Measurements from ENCODE around the gene CENPVL3.
"Not testable (repeated sequence)": the region's sequence is repeated elsewhere in the genome, so short reads cannot be mapped to it uniquely, and the experiment has no call there.

CENPVL3 gene

DNA sequence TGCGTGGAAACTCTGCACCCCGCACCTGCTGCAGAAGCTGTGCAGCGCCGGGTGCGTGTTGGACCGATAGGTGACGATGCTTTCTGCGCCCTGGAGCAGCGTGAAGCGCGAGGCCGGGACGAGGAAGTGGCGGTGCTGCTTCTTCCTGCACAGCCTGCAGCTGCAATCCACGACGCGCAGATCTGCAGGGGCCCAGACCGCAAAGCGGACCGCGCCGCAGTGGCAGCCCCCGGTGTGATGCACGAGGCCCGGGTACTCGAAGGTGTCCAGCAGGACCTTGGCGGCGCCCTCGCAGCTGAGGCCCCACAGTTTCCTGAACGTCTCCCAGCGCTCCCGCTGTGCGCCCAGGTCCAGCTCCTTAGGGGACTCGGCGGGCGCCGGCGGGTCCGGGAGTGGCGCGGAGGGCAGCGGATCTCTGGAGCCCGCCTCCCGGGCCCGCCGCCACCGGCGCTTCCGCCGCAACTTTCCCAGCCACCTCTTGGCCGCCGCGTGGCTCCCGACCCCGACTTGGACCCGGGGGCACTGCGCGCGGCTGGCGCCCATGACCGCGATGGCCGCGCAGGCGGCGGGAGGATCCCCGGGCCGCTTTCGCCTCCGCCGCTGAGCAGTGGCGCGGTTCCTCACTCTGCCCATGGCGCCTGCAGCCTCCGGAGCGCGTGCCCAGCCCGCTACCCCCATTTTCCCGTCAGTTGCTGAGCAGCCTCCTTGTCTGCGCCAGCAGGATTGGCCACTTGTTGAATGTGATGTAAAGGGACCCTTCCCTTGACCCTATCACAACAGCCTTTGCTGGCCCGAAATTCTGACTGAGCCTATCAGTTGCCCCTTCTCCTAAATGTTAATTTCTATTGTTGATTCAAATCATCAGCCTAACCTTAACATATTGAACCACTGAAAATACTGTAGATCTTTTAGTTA is at the start of gene CENPVL3:
Gene CENPVL3, minus strand, starts transcription at position 672 of the 915 bp plus-strand sequence. Its CDS starts 39 bp downstream, at position 633.
- not testable (repeated sequence) for DNase-seq

DNA sequence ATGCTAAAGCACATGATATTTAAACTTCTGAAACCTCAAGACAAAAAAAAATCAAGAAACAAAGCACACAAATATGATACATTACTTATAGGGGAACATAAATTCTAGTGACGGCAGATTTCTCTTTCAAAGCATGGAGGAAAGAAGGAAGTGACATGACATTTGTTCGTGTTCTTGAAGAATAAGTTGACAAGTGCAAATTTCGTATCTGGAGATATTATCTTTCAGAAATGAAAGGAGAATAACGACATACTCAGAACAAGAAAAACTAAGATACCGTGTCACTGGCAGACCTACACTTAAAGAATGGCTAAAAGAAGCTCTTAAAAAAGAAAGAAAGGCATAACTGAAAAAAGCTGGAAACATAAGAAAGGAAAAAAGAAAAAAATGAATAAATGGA is 47.3 kb upstream of the CENPVL3 start:
- DNase-seq, result no peak

DNA sequence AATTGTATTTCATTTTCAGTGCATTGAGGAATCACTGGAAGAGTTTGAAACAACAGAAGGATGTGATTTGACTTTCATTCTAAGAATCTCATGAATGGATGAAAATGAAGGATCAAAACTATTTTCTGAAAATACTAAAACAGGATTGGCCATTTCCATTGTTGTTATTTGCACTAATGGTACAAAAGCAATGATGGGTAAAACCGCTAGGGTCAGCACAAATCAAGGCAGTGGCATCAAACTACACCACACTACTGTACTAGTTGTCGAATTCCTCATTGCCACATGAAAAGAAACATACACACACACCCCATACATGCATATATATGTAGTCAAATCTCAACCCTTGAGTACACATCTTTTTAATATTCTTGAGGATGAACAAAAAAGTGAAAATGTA is 24.7 kb upstream of the CENPVL3 start:
- no peak for DNase-seq

DNA sequence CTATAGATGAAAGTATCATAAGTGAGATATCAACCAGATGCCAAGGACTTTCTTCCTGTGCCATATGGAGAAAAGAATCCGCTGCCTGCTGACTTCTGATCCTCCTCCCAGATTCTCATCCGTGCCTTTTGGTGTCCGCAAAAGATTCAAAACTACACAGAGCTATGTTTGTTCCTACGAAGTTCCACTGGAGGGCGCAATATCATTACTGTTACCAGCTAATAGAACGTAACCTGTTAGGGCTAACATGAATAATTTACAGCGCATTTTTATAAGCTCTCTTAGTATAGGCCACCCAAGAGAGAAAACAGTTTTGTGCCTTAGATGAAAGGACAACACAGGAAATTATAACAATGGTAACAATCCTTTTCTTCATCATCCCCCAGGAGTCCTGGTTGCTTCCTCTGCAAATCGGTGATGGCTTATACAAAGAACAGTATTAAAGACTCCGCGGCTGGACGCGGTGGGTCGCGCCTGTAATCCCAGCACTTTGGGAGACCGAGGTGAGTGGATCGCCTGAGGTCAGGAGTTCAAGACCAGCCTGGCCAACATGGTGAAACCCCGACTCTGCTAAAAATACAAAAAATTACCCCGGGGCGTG is 22.8 kb upstream of the CENPVL3 start:
- peak; percentile 3 for DNase-seq

DNA sequence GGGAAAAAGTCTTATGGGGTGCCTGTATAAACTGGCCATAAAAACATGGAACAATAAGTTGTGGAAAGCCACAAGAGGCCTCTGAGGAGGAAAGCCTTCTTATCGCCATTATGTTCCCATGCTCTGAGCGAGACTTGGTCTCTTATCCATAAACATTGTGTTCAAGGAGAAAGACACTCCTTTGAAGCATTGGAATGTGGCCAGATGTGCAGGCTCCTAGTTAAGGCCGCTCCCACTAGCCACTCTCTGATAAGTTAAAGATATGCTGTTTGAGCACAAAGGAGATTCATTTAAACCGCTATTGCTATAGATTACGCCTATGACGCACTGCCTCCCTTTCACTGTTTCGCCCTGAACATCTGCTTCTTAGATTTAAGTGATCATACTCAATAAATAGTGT is 17.8 kb upstream of the CENPVL3 start:
- not testable (repeated sequence) for DNase-seq

DNA sequence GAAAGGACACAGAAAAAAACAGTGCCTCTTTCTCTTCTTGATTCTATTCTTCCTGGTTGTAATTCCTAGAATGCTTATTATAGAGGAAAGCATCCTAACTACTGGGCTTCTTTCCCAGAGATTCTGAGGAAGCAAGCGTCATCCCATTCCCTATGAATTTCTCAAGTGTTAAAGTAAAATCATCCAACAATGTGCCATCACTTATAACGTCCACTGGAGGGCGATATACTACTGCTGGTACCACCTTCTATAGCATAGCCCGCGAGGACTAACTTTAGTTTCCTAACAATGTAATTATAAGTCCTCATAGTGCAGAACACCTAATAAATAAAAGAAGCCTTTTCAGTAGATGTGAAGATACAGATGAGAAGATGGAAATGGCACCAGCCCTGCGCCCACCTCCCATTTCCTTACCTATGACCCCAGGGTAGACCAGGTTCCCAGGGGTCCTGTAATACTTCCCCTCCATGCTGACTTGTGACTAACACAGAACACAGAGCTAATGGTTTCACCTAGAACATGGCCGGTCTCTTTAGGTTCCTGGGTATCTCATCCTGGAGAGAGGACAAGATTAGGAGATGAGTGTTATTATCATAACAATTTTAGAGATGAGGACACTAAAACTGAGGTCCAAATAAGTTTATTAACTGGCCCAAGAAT is 4.2 kb downstream of the CENPVL3 start:
- DNase-seq, result peak; percentile 5

DNA sequence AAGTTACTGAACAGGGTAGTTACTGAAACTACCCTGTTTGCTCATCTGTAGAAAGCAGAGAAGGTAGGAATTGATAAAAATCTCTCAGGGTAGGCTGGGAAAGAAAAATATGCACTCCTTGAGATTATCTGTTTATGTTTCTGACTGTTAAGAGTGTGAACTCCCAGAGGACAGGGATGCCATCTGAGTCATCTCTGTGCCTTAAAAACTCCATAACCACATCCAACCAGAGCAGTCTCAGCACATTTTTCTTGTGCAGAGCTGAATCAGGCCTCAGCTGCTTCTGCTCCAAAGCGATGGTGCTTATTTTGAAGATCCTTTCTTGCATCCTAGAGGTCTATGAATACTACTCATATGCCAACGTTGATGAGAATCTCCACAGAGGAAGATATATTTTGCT is 9.9 kb downstream of the CENPVL3 start:
- no peak for DNase-seq

DNA sequence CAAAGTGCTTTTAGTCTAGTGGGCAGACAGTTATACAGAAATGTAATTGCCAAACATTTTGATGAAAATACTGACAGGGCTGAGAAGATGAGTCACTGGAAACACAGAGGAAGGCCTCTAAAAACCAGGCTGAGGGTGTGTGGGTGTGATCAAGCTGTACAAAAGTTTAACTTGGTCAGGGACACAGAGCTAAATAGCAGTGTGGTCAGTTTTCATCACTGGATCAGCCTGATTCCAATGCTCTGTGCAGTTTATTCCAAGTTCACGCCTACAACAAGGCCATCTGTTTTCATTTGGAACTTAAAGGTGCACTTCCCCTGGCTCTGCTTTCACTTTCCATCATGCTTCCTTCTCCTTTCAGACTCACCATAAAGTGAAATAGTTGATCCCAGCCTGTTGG is 10.6 kb downstream of the CENPVL3 start:
- no peak for DNase-seq

DNA sequence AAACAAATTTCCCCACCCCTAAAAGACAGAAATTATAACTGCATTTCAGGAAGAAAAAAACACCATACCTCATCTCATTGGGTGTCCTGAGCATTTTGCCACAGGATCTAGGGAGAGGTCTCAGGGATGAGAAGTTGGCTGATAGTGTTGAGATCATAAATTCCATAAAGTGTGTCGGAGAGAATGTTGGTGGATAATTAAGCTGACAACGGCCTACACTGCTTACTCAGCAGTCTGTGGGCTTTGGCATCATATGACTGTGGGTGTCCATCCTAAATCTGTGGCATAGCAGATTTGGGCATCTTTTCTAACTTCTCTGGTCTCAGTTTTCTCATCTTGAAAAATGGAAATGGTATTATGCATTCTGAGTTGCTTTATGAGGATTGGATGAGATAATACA is 12.3 kb downstream of the CENPVL3 start:
- no peak for DNase-seq

DNA sequence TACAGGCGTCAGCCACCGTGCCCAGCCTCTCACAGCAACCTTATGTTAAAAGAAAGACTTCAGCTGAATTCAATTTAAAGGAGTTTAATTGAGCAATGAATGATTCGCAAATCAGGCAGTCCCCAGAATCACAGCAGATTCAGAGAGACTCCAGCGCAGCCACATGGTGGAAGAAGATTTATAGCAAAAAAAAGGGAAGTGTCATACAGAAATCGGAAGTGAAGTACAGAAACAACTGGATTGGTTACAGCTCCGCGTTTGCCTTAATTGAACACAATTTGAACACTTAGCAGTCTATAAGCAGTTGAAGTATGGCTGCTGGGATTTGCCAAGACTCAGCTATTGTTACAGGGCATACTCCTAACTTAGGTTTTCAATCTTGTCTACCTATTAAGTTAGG is 19.8 kb downstream of the CENPVL3 start:
- DNase-seq, result no peak

DNA sequence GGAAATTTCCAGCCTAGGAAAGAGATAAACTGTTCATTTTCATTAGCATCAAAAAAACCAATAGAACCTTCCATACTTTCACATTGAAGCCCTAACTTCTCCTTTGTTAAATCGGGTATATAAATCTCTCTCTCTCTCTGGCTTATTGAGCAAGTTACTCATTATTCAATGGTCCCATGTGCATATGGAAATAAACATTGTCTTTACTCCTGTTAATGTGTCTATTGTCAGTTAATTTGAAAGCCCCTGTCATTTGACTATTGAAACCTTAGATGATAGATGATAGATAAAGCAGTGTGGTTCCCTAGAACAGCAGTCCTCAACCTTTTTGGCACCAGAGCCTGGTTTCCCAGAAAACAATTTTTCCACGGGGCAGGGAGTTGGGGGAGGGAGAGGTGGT is 46.8 kb downstream of the CENPVL3 start:
- DNase-seq, result no peak

DNA sequence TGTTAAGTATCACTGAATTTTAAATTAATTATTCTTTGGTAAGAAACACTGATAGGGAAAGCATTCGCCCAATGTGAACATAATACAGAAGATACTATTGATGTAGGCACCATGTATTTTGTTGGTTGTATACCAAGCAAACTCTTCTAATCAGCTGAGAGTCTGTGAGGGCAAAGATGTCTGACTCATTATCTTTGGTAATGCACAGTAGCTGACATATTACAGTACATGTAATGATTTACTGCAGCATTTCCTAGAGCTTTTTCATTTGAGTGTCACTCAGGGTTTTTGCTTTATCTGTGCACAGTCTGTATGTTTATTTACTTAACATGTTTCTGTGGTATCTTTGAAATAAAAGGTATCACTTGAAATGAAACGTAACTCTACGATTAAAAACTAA is 49.2 kb downstream of the CENPVL3 start:
- DNase-seq, result no peak

DNA sequence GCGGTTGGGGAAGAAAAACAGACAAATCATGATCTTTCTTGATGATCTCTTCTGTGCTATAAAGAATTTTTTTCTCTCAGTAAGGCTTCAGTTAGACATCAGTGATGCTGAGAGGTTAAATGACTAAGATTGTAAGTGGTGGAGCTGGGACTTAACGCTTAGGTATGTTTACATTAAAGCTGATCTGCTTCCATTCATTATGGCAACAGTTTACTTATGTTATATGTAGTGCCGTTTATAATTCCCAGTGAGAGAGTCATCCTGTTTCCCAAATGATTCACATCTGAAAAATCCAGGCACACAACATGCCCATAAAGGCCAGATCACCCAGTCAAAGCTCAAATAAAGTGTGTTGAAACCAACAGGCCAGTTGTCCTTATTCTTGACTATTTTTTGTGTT is 50.1 kb downstream of the CENPVL3 start:
- DNase-seq, result no peak
